GM21528 (cell line): Measurements from ENCODE around the gene TRIM24.

ENCODE experiments used
- ATAC-seq: cut with Tn5 transposase; IDR thresholded peaks from one replicate; pipeline ENCODE4 v1.9.1; 2021; ENCODE audit warnings: mild to moderate bottlenecking, moderate library complexity; ENCODE audit not compliant: unreplicated experiment, low FRiP score

TRIM24 gene

DNA sequence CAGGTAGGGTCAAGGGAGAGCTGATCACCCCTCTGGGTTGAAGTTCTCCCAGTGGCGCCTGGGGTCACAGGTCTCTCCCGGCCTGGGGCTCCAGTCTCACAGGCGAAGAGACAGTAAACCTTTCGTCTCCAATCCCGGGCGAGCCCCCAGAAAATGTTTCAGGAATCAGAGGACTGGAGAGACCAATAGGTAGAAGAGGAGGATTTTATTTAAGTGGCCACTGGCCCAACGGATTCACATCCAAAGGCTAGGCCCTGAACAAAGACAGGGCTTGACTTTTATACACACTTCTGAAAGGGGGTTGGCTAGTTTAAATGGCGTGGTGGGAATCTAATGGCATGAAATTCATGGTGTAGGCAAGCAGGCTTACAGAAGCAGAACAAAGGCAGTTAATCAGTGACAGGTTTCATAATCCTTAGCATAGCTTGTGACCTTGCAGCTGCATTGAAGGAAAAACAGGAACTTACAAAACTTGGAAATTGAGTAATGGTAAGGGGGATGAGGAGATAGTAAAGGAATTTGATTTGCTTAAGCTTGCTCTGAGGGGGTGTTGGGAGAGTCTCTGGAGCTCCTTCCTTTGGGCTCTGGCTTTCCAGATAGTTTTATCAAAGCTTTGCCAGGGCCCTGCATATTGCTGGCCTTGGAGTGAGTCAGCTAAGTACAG, 105.5 kb downstream of the TRIM24 start:
- no peak for ATAC-seq

DNA sequence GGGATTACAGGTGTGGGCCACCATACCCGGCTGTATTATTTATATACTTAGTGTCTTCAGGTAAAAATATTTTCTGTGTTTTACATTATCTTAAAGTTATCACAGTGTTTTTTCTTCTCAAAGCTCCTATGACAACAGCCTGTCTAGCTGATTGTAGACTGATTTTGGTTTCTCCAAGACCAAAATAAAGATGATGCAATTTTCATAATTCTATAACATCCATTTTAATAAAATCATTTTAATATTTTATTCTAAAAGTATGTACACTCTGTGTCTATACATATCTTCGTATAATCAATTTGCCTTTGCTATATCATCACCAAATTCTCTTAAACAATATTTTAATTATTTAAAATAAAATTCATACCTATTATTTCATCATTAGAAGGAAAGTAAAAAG, 108.6 kb downstream of the TRIM24 start:
- no peak for ATAC-seq

DNA sequence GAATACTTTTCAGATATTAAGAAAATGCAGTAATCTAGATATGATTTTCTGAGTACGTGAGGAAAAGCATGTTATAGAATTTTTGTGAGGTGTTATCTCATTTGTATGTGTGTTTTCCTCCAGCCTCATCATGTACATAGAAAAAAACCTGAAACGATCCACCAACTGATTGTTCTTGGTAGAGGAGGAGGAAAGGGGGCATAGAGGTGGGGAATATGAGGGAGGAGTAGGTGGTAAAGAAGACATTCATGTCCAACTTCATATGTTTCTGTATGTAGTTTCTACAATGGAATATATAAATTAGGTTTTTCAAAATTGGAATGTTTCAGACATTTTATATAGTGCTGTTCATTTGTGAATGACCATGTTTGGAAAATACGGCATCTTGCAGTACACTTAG, 109.4 kb downstream of the TRIM24 start:
- ATAC-seq = no peak

DNA sequence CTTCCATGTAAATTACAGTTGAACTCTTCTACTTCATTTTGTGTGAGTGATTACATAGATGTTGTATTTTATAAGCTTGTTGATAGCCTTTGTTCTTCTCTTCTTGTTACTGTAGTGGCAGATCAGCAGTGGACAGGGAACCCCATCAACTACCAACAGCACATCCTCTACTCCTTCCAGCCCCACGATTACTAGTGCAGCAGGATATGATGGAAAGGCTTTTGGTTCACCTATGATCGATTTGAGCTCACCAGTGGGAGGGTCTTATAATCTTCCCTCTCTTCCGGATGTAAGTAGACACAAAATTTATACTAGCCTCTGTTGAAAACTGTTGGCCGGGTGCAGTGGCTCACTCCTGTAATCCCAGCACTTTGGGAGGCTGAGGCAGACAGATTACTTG, 110.7 kb downstream of the TRIM24 start:
- ATAC-seq = no peak

DNA sequence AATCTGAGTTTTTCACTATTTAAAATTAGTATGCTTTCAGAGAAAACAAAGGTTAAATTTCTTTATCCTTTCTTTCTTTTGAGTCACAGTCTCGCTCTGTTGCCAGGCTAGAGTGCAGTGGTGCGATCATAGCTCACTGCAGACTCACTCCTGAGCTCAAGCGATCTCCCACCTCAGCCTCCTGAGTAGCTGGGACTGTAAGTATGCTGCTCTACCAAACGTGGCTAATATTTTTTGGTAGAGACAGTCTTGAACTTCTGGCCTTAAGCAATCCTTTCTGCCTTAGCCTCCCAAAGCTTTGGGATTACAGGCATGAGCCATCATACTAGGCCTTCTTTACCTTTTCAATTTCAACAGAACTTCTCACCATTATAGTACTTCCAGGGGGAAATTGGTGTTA, 113.7 kb downstream of the TRIM24 start:
- ATAC-seq = no peak

DNA sequence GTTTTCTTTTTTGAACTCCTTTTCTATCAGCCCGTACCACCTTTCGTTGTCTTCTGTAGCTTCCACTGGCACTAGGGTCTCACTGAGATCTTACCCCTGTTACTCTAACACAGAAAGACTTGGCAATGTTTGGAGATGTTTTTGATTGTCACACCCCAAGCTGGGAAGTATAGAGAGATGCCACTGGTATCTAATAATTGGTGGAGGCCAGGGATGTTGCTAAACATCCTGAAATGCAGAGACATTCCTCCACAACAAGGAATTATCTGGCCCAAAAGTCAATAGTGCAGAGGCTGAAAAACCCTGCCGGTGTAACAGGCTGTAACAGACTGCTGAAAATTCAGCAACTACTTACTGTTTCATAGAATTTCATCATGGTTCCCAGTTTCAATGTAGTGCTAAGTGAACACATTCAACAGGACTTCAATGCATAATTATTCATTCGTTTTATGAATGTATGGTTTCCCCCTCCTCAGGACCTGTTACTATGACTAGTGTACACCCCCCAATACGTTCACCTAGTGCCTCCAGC, 115.9 kb downstream of the TRIM24 start:
- ATAC-seq = no peak

DNA sequence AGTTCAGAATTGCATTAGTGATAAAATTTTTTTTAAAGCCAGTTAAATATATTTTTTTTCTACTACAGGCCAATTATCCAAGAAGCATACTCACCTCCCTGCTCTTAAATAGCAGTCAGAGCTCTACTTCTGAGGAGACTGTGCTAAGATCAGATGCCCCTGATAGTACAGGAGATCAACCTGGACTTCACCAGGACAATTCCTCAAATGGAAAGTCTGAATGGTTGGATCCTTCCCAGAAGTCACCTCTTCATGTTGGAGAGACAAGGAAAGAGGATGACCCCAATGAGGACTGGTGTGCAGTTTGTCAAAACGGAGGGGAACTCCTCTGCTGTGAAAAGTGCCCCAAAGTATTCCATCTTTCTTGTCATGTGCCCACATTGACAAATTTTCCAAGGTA, 119.1 kb downstream of the TRIM24 start:
- ATAC-seq = no peak

DNA sequence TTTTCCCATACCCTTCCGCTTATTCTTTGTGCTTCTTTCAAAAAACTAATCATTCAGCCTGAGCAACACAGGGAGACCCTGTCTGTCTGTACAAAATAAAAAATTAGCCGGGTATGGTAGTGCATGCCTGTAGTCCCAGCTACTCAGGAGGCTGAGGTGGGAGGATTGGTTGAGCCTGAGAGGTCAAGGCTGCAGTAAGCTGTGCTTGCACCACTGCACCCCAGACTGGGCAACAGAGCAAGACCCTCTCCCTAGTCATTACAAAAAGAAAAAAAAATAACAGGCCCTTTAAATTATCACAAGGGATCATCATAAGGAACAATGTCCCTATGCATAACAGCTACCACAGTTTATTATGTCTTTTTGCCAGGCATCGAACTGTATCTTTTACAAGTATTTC, 119.6 kb downstream of the TRIM24 start:
- ATAC-seq = no peak

DNA sequence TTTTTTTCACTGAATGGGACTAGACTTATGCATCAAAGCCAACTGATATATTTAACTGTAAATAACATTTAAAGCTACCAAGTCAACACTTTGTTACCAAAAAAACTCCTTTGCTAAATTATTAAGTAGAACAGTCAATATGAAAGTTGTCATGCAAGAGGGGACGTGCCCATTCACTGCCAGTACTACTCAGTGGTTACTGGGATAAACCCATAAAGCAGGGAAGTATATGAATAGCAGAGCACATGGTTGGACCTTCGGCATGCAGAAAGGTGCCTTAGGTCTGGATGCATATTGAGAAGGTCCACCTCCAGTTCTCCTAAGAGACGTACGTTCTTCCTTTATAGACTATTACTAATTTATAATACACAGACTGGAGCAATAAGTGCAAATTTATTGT, 121.0 kb downstream of the TRIM24 start:
- no peak for ATAC-seq

DNA sequence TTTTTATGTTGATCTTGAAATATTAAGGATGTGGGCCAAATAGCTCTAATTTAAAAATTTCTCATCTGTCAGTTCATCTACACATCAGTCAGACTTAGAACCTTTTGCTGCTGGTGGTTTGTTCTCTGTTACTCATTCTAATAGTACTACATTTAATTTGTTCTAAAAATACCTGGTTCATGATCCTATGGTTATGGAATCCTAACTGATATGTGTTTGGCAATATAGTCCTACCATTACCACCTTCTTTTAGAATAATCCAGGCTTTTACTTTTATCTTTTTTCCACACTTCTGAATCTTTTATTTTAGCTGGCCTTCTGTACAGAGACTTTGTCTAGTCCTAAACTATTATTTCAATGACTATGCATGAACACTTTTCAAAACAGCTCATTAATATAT, 124.2 kb downstream of the TRIM24 start:
- ATAC-seq = no peak

DNA sequence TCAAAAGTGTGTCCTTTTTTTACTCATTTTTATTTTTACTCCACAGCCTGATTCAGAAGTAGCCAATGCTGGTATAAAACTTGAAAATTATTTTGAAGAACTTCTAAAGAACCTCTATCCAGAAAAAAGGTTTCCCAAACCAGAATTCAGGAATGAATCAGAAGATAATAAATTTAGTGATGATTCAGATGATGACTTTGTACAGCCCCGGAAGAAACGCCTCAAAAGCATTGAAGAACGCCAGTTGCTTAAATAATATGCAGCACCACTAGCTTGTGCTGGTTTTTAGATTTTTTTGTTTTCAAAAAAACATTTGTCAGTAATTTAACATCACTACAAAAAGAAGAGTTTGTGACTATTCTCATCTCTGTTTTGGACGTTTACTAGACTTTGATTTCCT, 124.6 kb downstream of the TRIM24 start:
- no peak for ATAC-seq

DNA sequence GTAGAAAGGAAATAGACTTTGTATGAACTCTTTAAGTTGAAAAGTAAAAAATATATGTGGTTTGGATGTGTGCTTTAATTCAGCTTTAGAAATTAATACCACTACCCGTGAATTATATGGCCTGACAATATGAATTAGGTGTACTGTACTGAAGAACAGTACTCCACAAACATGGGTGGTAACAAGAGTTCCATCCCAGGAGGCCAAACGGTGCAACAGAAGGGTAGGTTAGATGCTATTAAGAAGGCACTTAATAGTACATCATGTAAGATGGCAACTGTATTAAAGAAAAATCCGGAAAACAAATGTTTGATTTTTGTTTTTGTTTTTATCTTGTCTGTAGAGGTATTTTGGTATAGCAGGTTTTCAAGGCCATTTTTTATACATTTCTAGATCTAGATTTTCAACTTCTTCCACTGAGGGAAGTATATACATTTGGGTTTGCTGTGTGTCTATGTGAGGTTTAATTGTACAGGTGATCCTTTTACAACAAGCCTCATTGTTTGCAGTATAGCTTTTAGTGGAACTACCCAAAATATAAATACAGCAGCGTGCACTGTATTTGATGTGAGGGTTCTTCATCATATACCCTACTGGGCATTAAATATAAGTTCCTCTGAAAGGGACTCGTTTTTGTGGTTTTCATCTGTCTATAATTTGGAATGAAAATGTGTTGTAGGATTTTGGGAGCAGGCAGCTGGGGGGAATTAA, 125.4 kb downstream of the TRIM24 start:
- ATAC-seq = no peak

DNA sequence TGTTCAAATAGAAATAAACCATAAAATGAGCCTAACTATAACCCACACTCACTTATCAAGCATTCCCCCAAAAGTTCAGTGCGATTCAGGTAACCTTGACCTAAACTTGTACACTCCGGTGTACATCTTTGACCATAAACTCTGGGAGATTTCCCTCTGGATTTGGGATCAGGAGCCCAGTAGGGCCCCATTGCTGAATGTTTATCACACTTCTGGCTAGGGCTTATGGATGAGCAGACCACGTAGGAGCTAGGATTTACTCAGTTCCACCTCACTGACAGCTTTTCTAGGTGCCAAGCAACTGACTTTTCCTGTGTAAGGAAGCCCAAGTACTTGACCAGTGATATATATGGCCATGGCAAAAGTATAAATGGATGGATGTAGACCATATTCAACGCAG, 127.4 kb downstream of the TRIM24 start:
- no peak for ATAC-seq

DNA sequence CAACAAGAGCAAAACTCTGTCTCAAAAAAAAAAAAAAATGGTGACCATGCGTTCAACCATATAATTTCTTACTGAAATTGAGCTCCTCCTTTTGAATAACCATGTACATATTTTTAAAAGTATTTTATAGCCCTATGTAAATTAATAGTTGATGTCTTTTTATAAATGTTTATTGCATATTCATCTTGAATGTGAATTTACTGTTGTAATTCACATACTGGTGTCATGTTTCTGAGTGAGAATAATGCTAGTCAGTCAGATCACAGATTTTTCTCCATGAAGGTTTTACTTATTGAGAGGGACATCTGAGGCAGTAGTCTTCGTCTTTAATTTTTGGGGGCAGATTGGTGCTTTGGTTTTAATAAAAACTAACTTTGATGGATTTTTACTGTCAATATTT, 128.9 kb downstream of the TRIM24 start:
- ATAC-seq = no peak

DNA sequence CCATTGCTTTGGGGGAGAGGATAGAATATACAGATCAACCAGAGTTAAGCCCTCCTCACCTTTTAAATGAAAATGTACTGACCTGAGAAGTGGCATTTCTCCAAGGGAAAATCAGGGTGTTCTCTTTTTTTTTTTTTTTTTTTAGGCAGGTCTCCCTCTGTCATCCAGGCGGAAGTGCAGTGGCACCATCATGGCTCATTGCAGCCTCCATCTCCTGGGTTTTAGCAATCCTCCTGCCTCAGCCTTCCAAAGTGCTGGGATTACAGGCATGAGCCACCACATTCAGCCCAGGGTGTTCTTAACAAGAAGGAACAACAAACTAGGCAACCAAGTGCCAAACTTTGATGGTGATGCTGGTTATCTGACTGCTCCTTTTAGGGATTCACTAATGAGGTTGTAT, 130.1 kb downstream of the TRIM24 start:
- ATAC-seq = no peak

DNA sequence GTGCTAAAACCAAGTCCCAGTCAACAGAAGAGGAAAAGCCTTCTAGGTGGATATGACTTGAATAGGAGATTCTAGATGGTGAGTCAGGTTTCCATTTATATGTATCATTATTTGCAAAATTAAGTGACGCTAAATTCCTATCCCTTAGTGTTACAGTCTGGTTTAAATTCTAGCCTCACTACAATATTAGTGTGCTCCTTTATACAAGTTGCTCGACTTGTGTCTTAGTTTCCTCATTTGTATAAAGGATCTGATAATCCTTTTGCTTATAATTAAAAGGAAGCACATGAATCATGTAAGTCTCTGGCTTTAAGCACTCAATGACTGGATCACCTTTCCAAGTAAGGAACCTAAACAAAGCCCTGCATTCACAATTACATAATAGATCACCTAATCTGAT, 135.4 kb downstream of the TRIM24 start:
- no peak for ATAC-seq

DNA sequence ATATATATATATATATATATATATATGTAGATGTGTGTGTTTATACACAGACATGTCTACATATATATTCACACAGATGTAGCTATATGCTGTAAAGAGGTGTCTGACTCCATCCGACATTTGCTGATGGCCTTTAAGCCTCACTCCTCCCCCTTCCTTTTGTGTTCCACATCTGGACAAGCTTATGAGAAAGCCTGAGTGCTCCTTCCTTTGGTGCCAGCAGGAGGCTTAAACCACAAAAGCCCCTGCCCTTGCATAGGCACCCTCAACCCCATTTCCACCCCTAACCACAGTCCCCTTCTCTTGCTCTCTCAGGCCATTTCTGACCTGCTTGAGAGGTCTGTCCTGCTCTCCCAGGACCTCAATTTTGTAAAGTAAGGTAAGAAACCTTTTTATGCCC, 142.4 kb downstream of the TRIM24 start:
- ATAC-seq = no peak

DNA sequence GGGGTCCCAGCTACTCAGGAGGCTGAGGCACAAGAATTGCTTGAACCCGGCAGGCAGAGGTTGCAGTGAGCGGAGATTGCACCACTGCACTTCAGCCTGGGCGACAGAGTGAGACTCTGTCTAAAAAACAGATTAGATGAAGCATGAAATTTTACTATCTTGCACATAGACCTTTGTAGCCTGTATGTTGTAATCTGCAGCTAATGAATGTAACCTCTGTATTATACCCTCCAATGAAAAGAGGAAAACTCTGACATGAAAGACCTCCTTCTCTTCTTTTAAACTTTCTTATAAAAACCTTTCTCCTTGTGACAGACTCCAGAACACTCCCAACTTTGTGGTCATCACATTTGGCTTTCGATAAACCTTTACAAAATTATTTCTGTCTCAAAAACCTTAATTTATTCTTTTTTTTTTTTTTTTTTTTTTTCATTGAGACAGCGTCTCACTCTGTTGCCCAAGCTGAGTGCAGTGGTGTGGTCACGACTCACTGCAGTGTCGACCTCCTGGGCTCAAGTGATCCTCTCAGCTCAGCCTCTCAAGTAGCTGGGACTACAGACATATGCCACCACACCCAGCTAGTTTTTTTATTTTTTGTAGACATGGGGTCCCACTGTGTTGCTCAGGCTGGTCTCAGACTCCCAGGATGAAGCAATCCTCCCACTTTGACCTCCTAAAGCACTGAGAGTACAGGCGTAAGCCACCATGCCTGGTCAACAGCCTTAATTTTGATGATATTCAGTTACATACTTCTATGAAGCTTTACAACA, 143.7 kb downstream of the TRIM24 start:
- no peak for ATAC-seq

DNA sequence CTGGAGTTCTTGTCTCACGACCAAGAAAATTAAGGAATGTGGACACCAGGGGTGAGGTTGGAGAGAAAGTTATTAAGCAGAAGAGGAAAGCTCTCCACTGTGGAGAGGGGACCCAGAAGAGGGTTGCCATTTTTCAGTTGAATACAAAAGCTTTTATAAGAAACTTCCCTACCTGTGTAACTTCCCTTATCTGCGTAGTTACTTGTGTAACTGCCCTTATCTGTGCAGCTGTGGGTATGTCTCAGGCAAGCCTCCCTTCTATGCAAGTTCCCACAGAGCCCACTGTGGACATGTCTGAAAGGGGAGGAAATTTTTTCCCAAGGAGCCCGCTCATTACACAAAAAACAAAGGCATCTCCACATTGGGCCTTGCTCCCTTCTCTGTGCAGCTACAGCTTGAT, 146.2 kb downstream of the TRIM24 start:
- ATAC-seq = no peak

DNA sequence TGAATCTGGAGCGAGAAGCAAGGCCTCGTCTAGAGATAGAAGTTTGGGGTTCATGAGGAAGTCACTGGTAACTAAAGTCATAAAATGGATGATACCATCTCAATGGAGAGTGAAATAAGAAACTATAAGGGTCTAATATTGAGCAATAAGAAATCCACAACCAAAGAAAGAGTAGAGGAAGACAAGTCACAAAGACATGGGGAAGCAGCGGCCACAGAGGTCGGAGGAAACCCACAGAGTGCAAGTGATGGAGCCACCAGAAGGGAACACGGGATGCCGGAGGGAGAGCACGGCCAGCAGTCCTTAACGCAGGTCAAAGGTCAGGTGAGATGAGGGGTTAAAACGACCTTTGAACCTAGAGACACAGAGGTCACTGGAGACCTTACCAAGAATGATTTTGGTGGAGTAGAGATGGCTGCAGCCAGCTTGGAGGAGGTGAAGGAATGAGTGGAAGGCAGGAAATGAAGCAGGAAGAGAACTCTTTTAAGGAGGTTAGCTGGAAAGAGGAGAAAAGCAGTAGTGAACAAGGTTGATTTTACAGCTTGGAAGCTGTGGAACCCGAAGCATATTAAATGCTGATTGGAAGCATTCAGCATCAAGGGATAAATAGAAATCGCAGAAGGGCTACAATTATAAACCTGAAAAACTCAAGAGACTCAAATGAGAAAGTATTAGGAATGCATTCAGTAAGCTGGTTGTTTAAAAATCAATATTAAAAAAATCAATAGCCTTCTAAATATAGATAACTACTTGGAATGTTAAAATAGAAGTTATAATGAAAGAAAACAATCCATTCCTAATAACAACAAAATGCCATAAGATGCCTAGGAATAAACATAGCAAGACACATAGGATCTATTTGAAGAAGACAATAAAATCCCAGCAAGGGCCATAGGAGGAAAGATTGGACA, 147.4 kb downstream of the TRIM24 start:
- no peak for ATAC-seq
